GM19193 (cell line): ENCODE measurements around the gene NRBF2.

ENCODE experiments used
- POLR2A ChIP-seq: IDR thresholded peaks from 4 replicates; pipeline ENCODE4 v1.6.1; 2011; ENCODE audit not compliant: insufficient read depth, insufficient read length; ENCODE audit errors: extremely low read depth

NRBF2 gene

DNA sequence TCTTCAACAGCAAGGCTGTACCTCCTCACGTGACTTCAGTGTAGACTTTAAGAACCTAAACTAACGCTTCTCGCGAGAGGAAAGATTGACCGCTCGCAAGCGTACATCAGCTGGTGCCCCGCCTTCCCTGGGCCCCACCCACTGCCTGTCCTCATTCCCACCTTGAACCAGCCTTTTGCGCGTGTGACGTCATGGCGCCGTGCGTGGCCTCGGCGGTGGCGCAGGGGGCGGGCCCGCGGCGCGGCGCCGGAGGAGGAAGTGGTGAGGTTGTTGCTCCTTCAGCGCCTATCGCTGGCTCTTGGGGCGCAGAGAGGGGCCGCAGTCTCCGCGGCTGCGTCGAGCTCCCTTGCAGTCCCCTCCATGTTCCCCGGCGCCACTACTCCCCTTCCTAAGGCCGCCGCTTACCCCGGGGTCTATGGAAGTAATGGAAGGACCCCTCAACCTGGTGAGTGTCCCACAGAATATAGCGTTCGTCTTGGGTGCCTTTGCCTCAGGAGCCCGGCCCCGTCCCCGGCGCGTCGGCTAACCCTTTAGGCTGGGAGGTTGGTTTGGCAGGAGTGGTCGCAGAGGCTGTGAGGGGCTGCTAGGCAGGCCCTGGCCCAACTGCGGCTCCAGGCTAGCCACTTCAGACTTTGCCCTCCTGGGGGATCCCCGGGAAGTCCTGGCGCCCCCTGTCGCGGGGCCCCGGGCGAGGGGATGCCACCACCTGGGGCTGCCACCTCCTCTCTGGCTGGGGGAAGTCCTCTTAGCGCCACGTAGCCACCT lies at the start of gene NRBF2:
NRBF2 (plus strand) TSS at position 273 of the 765 bp plus-strand sequence; CDS start at position 416, 143 bp downstream.
- peak; percentile 98 for TF ChIP-seq POLR2A

DNA sequence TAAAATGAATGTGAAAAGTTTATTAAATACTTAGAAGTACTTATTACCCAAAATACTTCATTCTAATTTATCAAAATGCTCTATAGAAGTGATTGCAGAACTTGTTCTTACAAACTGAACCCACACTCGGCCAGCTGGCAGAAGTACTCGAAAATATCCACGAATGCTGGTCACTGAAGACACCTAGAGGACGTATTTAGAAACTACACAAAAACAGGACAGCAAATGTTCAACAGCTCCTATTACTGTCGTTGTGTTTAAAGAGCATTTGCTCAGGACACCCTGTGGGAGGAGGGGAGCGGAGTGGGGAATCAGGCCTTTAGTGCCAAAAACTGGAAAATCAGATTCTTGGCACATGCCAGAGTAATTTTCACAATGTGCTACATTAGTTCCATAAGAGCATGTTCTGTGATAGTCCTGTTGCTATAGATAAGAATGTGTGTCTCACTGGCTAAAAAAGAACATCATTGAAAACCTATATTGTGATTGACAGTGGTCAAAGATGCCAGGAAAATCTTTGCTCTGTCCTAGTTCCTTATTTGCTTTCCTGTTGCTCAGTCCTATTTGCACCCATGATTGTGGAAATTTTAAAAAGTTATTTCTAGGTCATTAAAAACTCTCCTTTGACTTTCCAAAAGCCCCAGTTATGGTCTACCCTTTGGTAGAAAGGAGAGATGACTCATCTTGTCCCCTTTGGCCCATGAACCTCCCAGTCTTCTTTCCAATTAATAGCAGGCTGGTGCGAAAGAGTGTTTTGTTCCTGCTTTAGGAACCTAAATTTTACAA lies 49.0 kb upstream of the NRBF2 start:
- TF ChIP-seq POLR2A: no peak

DNA sequence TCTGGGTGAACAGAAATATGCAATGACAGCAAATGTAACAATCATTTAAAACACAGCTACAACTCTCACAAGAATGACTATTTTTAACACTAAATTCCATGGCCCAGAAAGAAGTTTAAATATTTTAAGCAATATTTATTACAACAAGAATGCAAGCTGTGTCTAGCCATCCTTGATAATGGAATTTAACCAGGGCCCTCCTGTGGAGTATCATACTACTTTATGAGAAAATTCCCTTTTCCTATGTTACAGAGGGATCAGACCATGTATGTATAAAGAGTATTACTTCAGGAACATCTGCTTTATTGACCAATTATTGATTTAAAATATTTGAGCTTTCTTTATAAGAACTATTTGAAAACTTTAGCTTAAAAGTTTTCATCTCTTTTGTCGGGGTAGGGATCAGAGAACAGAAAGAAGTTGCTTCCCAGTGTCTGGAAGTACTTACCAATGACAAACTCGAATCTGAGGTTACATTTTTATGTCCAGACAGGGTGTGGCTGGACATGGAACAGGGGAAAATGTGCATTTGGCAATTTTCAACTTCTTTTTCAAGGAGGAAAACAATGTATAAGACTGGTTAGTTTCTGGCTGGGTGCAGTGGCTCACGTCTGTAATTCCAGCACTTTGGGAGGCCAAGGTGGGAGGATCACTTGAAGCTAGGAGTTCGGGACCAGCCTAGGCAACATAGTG lies 48.3 kb upstream of the NRBF2 start:
- no peak for TF ChIP-seq POLR2A

DNA sequence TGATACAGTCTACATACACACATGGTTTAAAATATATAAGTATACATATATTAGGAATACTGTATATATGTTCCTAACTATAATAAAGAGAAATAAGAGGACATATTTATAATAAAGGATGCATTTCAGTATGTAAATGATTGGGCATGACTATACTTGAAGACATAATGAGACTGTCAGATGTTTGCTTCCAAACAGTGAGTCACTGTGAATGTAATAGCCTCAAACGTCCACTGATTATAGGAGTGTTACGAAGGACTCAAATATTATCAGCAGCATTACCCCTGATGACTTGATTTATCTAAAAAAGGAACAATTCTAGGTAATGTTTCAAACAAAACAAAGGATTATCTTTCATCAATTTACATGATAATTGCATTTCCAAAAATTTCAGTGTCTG lies 39.9 kb upstream of the NRBF2 start:
- no peak for TF ChIP-seq POLR2A

DNA sequence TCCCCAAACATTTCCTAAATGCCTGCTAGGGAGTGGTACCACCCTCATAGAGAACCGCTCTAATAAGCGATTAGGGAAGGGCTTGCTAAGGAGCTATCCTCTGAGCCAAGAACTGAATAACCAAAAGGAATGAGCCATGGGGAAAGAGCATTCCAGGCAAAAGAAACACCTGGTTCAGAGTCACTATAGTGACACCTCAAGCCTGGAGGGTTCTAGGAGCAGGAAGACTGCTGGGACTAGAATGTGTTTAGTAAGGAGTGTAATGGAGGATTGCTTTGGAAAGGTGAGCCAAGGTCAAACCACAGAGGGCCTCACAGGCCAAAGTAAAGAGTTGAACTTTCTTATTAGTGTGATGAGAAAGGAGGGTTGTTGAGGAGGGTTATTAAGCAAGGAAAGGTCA lies 38.7 kb upstream of the NRBF2 start:
- TF ChIP-seq POLR2A: no peak

DNA sequence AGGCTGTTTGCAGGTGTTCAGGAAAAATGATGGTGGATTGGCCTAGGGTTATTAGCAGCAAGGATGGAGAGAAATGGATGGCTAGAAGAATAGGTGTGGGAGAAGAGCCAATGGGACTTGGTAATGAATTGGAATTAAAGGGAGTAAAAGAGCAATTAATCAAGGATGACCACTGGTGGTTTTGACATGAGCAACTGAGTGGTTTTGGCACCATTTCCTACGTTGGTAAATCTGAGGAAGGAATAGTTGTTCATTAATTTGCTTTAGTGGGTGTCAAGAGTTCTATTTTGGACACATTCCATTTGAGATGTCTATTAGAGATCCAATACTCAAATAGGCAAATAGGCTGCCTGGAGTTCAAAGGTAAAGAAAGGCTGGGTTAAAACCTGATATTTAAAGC lies 38.2 kb upstream of the NRBF2 start:
- TF ChIP-seq POLR2A: no peak

DNA sequence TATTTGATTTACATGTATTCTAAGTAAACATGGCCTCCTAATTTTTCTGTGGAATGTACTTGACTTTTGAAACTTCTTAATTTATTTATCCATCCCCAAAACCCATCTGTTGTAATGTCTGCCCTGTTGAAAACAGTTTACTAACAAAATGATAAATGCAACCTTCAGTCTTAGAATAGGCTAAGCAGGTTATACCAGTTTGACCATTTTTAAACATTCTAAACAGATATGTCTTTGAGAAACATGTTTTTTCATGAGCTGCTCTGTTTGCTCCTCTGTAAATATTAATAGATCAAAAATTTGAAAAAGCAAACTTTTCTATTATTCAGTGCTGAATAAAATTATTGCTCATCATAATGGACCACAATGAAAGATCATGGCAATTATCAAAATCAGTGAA lies 33.4 kb upstream of the NRBF2 start:
- no peak for TF ChIP-seq POLR2A

DNA sequence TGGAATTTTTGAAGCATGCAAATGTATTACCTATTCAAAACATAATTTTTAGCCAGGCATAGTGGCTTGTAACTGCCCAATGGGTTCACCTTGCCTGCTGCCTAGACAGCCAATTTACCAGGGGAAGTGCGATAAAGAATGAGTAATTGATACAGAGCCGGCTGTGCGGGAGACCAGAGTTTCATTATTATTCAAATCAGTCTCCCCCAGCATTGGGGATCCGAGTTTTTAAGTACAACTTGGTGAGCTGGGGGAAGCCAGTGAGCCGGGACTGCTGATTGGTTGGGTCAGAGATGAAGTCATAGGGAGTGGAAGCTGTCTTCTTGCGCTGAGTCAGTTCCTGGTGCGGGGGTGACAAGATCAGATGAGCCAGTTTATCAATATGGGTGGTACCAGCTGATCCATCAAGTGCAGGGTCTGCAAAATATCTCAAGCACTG lies 29.1 kb upstream of the NRBF2 start:
- TF ChIP-seq POLR2A: no peak

DNA sequence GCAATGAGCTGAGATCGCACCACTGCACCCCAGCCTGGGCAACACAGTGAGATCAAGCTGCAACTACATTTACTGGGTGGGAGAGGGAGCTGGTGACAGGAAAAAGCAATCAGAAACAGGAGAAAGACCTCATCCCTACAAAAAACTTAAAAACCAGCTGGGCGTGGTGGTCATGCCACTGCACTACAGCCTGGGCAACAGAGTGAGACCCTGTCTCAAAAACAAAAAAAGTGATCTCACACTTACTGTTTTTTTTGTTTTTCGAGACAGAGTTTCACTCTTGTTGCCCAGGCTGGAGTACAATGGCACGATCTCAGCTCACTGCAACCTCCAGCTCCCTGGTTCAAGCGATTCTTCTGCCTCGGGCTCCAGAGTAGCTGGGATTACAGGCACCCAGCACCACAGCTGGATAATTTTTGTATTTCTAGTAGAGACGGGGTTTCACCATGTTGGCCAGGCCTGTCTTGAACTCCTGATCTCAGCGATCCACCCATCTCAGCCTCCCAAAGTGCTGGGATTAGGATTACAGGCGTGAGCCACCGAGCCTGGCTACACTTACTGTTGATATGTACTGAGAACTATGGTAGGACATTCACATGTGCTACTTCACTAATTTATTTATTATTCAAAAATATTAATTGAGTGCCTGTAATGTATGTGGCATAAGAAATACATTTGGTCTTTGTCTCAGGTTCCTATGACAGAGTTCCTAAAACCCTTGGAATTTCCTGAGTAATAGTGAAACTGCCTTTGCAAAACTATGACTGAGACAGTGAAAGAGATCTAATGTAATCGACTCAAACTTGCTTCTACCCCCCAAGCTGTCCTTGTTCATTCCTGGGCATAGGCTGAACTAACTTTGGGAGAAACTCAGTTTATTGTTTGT lies 27.7 kb upstream of the NRBF2 start:
- no peak for TF ChIP-seq POLR2A

DNA sequence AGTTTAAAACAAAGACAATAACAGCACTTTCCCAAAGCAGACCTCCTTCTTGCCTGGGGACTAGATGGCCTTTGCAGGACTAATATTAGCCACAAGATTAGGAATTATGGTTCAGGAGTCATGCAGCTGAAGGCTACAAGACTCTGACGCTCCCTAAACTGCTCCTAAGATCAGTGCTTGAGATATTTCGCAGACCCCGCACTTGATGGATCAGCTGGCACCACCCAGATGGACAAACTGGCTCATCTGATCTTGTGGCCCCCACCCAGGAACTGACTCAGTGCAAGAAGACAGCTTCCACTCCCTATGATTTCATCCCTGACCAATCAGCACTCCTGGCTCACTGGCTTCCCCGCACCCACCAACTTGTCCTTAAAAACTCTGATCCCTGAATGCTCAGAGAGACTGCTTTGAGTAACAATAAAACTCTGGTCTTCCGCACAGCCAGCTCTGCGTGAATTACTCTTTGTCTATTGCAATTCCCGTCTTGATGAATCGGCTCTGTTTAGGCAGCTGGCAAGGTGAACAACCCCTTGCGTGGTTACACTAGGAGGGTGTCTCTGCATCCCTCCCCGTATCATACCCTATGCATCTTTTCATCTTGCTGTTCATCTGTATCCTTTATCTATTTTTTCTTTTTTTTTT lies 26.9 kb upstream of the NRBF2 start:
- TF ChIP-seq POLR2A: no peak

DNA sequence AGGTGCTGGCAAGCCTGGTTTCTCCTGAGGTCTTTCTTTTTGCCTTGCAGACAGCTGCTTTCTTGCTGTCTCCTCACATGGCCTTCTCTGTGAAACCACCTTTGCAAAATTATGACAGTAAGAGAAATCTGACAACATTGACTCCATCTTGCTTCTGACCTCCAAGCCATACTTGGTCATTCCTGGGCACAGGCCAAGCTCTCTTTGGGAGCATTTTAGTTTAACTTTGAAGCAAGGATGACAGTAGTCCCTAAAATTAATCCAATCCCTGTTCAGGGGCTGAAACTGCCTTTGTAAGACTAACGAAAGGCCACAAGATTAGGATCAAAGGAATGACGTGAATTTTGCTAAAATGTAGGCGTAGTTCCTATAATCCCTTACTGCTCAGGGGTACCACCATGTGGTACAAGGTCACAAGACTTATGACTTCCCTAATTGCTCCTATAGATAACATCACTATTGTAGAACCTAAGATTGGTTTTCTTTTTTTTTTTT lies 25.1 kb upstream of the NRBF2 start:
- TF ChIP-seq POLR2A: no peak

DNA sequence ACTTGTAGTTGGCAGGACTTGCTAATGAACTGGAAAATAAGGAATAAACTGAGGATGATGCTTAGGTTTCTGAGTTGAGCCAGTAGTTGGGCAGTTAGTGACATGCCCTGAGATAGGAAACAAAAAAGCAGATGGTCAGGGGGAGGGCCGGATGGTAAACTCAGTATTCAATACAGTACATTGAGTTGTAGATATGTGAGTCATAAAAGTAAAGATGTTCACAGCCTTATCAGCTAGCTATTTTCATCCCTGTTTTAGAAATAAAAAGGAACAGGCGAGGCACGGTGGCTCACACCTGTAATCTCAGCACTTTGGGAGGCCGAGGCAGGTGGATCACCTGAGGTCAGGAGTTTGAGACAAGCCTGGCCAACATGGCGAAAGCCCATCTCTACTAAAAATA lies 22.2 kb upstream of the NRBF2 start:
- TF ChIP-seq POLR2A: no peak

DNA sequence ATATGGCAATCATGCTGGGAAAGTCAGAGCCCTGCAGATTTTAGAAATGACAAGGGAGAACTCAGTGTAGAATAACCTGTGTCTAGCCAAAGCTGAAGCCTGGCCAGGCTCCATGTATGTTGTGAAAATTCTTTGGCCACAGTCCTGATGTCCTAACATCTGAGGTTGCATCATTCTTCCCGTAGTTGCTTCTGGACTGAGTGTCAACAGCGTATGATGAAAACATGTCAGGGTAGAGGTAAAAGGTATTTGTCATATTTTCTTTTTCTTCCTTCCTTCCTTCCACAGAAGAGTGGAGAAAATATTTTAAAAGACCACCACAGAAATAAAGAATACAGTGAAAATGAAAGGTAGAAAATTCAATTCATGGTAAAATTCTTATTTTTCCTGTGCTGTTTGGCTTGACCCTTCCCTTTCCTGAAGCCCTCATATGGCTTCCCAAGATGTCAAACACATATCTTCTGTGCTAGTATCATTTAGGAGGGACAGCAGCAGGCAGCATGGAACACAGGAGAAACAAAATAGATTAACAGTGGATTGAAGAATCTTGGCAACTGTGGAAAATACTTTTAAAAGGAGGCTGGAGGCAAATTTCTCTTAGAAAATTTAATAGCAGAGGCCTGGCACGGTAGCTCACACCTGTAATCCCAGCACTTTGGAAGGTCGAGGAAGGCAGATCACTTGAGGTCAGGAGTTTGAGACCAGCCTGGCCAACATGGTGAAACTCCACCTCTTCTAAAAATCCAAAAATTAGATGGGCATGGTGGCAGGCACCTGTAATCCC lies 18.9 kb upstream of the NRBF2 start:
- TF ChIP-seq POLR2A: no peak
